Activated B cell treated with CpG ODN at 0.5 μM for 24 hours (primary cell): Measurements from ENCODE around the gene AADACL4. TPM values are rescaled to one million over a fixed set of nuclear protein-coding genes. Genes with fewer than 3 reads are reported as not detected.
"Not testable (repeated sequence)": the region's sequence is repeated elsewhere in the genome, so short reads cannot be mapped to it uniquely, and the experiment has no call there.

Experiments used
- ATAC-seq: fragments of 200-7000 bp; cut with Tn5 transposase; one replicate; pipeline ENCODE4 v1.10.0; 2021; ENCODE audit warnings: low read depth, mild to moderate bottlenecking, moderate library complexity
- CTCF ChIA-PET: fragments of 350-600 bp; sonication (Branson Sonifier 250); formaldehyde crosslinking; loops from one replicate; lab custom pipeline; 2021; ENCODE audit warnings: antibody characterized with exemption; lab: Charles Lee
- POLR2A ChIA-PET: fragments of 350-600 bp; sonication (Branson Sonifier 250); formaldehyde crosslinking; loops from one replicate; lab custom pipeline; 2021; ENCODE audit warnings: antibody characterized with exemption; lab: Charles Lee
- DNase-seq: peaks from one replicate; pipeline ENCODE4 v3.0.0; 2022
- H3K27ac Mint-ChIP-seq: one replicate; pipeline ENCODE4 v1.8.0; 2020; ENCODE audit warnings: mixed read lengths
- H3K27me3 Mint-ChIP-seq: one replicate; pipeline ENCODE4 v1.8.0; 2021; ENCODE audit warnings: mixed read lengths
- H3K36me3 Mint-ChIP-seq: one replicate; pipeline ENCODE4 v1.8.0; 2021; ENCODE audit warnings: low read depth, mixed read lengths
- H3K4me1 Mint-ChIP-seq: one replicate; pipeline ENCODE4 v1.8.0; 2021; ENCODE audit warnings: mixed read lengths
- H3K4me3 Mint-ChIP-seq: one replicate; pipeline ENCODE4 v1.8.0; 2020; ENCODE audit warnings: mild to moderate bottlenecking, mixed read lengths
- H3K9me3 Mint-ChIP-seq: one replicate; pipeline ENCODE4 v1.8.0; 2020; ENCODE audit warnings: mixed read lengths
- CTCF ChIP-seq: fragments of 200-600 bp; IDR thresholded peaks from one replicate; pipeline ENCODE4 v1.8.0; 2022; ENCODE audit warnings: antibody characterized with exemption, mild to moderate bottlenecking
- intact Hi-C: fragments of 100-400 bp; cut with micrococcal nuclease; formaldehyde crosslinking; loops from one replicate; pipeline ENCODE4 v1.15.1; 2024
- total RNA-seq: library from RNA; stranded (reverse); gene quantifications from 2 replicates; pipeline ENCODE4 v1.2.3, GENCODE V29; 2022

Gene AADACL4
- total RNA-seq, 1 donor from 2014 or later = not detected

GRCh38 chr1:12654004-12654567, 10.2 kb downstream of the AADACL4 start:
- ChIA-PET CTCF (interaction anchor here (1.1 kb wide), 1 partner anchor 14 kb away, joined by 3 read pairs; no protein-coding TSS in a partner anchor), POLR2A (no interaction called here)
- no peak for TF ChIP-seq CTCF
- no peak for DNase-seq
- Mint-ChIP-seq H3K9me3 (no peaks in the 10 kb centered on the region), H3K4me1 (peaks cover 6% of the 10 kb centered on the region), H3K27me3 (peaks cover 35% of the 10 kb centered on the region), H3K4me3 (no peak overlapping the region), H3K27ac (no peak overlapping the region), H3K36me3 (no peaks in the 10 kb centered on the region)
- intact Hi-C loops = no loop called here
- ATAC-seq = no peak

- Mint-ChIP-seq H3K27me3 (peaks cover 32% of the 10 kb centered on the region), H3K9me3 (no peaks in the 10 kb centered on the region), H3K27ac (no peak overlapping the region), H3K4me3 (no peak overlapping the region), H3K36me3 (no peaks in the 10 kb centered on the region), H3K4me1 (peaks cover 6% of the 10 kb centered on the region)
- ATAC-seq (no peak), DNase-seq (no peak)
- ChIA-PET CTCF (interaction anchor here (1.1 kb wide), 1 partner anchor 14 kb away, joined by 3 read pairs; no protein-coding TSS in a partner anchor), POLR2A (no interaction called here)
- TF ChIP-seq CTCF = no peak
- intact Hi-C loops = no loop called here
Observed at GRCh38 chr1:12654657-12655056, 10.8 kb downstream of the AADACL4 start.

GRCh38 chr1:12656575-12656974, 12.7 kb downstream of the AADACL4 start:
- H3K36me3 Mint-ChIP-seq = no peaks in the 10 kb centered on the region
- H3K9me3 Mint-ChIP-seq = no peaks in the 10 kb centered on the region
- H3K27ac Mint-ChIP-seq = no peak overlapping the region
- intact Hi-C loops = no loop called here
- peaks cover 21% of the 10 kb centered on the region for H3K27me3 Mint-ChIP-seq
- CTCF ChIA-PET = interaction anchor here (1.2 to 1.5 kb wide), 2 partner anchors 12 to 341 kb away, joined by 3 read pairs; no protein-coding TSS in a partner anchor
- peaks cover 6% of the 10 kb centered on the region for H3K4me1 Mint-ChIP-seq
- POLR2A ChIA-PET = no interaction called here
- ATAC-seq = no peak
- no peak overlapping the region for H3K4me3 Mint-ChIP-seq
- no peak for TF ChIP-seq CTCF
- DNase-seq = no peak

GRCh38 chr1:12657060-12657884, 13.4 kb downstream of the AADACL4 start:
- no peaks in the 10 kb centered on the region for H3K36me3 Mint-ChIP-seq
- intact Hi-C loops = no loop called here
- DNase-seq (no peak), ATAC-seq (no peak)
- no peak overlapping the region for H3K27ac Mint-ChIP-seq
- peaks cover 6% of the 10 kb centered on the region for H3K4me1 Mint-ChIP-seq
- H3K27me3 Mint-ChIP-seq = peaks cover 17% of the 10 kb centered on the region
- H3K4me3 Mint-ChIP-seq = no peak overlapping the region
- ChIA-PET CTCF (interaction anchor here (1.2 to 1.5 kb wide), 2 partner anchors 11 to 342 kb away, joined by 3 read pairs; no protein-coding TSS in a partner anchor), POLR2A (no interaction called here)
- TF ChIP-seq CTCF = no peak
- H3K9me3 Mint-ChIP-seq = no peaks in the 10 kb centered on the region

GRCh38 chr1:12657885-12658512, 14.1 kb downstream of the AADACL4 start:
- peaks cover 16% of the 10 kb centered on the region for H3K27me3 Mint-ChIP-seq
- DNase-seq, ATAC-seq: not testable (repeated sequence)

More at GRCh38 chr1:12657885-12658512, 14.1 kb downstream of the AADACL4 start:
- CTCF ChIA-PET = interaction anchor here (0.6 to 1.9 kb wide), 7 partner anchors 10 to 1617 kb away, joined by 3 to 20 read pairs (median 3); no protein-coding TSS in a partner anchor
- H3K4me3 Mint-ChIP-seq, H3K27ac Mint-ChIP-seq, intact Hi-C loops, H3K36me3 Mint-ChIP-seq, H3K9me3 Mint-ChIP-seq, H3K4me1 Mint-ChIP-seq, POLR2A ChIA-PET: not testable (repeated sequence)
